NCI-H510A treated with DMSO at 0.1 percent for 48 hours (cell line): Measurements from ENCODE around the gene NHSL1.
A peak's percentile ranks its signal among the peaks of the same experiment; 100 is the strongest.

Experiments
- DNase-seq: peaks from one replicate; lab custom pipeline; 2025; lab: John Stamatoyannopoulos, UW

Gene NHSL1

GRCh38 chr6:138524526-138524925 is 25.2 kb upstream of the NHSL1 start:
- no peak for DNase-seq

- no peak for DNase-seq
Measured at GRCh38 chr6:138523347-138524210, 24.3 kb upstream of the NHSL1 start.

- DNase-seq = no peak
Measured at GRCh38 chr6:138522611-138523010, 23.3 kb upstream of the NHSL1 start.

GRCh38 chr6:138521790-138522189 is 22.5 kb upstream of the NHSL1 start:
- no peak for DNase-seq

DNA sequence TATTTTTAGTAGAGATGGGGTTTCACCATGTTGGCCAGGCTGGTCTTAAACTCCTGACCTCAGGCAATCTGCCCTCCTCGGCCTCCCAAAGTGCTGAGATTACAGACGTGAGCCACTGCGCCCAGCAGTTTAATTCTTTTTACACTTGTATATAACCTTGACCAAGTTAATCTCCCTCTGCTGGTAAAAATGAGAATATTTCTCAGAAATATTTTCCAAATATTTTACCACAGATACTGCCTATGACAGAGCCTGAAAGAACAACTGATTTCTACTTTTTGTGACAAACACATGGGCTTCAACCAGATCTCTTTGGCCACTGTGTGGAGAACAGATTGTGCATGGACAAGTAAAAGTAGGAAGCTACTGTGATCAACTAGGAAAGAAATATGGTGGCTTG is 21.2 kb upstream of the NHSL1 start:
- no peak for DNase-seq

- DNase-seq = no peak
Measured at GRCh38 chr6:138518054-138518453, 18.8 kb upstream of the NHSL1 start.

DNA sequence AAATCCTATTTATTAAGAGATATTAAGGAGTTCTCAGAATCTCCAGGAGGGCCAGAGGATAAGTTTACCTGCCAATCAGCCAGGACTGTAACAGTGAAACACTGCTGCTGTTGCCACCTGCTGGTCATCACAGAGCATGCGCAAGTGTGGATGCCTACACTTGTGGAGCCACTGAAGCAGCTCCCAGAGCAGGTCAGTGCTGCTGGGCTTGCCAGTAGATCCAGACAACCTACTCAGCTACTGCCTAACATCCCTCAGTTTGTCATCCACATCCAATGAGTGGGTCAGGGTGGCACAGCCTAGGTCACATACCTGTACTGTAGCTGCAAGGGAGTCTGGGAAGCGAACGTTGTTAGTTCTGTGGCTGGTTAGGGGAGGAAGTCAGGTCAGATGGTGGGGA is 18.3 kb upstream of the NHSL1 start:
- DNase-seq = no peak

DNA sequence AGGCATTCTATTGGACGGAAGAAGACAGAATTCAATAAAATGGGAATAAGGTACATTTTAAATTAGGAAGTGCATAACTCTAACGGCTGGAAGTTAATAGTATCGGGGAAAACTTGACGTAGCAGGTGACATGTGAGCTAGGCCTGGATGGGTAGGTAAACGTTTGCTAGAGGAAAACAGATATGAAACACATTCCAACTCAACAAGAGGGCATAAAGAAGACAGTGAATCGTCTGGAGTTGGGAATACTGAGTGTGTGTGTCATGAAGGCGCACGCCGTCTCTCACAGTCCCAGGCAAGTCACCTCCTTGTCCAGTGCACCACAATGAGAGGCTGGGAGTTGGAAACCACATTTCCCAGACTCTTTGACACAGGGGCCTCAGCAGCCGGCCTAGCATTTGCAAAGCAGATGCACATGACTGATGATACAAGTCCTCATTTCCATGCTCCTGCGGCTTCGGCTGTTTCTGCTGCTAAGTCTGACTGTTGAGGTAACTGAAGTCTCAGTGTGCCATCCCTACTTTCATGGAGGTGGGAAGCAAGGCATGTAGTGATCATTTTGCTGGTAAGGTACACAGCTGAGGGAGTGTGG is 16.5 kb upstream of the NHSL1 start:
- no peak for DNase-seq

- no peak for DNase-seq
Measured at GRCh38 chr6:138514860-138515540, 15.7 kb upstream of the NHSL1 start.

- no peak for DNase-seq
Measured at GRCh38 chr6:138512609-138513008, 13.3 kb upstream of the NHSL1 start.

DNA sequence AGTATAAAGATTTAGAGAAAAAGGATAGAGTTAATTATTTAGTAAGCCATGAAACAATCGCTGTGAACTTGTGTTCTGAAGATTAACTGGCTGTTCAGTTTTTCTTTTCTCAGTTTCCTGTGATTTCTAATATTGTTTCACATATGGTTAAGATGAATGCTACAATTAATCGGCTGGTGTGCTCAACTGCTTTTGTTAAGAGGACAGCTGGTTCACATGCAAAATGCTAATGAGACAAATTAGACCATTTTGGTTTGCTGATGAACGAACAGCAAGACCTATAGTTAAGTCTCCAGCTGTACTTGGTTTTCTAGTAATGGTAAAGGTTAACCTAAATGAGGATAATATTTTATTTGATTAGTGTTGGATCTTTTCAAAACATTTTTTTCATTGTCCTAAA is 10.8 kb upstream of the NHSL1 start:
- DNase-seq = no peak

- DNase-seq = peak; percentile 13
Measured at GRCh38 chr6:138509371-138509770, 10.1 kb upstream of the NHSL1 start.

DNA sequence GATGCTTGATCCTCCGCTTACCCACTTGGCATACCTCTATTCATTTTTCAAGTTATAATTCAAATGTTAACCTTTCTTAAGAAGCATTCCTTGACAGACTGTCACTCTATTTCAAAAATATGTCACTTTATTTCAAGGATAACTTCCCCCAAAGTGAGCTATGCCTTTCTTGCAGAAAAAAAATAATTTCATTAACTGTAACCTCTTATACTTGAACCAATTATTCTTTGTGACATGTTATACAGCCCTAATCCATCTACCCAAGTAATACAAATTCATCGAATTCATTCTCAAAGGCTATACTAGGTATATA is 9.3 kb upstream of the NHSL1 start:
- DNase-seq = no peak

DNA sequence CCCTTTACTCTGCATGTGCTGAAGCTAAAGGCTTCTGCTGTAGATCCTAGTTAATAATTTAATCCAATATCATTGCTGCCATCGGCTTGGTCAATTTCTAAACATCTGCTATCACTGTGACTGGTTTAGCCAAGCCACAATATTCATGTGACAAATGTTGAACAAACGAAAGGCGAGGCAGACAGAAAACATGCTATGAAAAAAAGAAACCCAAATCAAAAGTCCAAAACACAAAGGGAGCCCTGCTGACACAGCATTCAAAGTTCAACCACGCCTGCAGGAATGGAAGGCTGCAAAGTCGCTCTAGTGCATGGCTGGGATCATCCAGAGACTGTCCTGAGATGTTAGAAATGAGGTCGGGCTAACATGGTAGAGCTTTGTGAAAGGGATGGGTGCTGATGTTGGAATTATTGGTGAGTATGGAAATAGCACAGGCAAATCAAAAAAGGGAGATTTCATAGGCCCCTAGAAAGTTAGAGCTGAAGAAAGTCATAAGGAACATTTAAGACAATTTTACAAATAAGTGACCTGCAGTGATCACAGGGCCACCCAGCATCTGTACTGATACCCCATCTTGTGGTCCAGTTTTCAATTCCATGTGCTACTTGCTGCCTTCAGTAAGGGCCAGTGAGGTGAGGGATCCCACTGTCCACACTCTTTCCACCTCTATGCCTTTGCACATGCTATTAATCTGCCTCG is 8.8 kb upstream of the NHSL1 start:
- DNase-seq = no peak

DNA sequence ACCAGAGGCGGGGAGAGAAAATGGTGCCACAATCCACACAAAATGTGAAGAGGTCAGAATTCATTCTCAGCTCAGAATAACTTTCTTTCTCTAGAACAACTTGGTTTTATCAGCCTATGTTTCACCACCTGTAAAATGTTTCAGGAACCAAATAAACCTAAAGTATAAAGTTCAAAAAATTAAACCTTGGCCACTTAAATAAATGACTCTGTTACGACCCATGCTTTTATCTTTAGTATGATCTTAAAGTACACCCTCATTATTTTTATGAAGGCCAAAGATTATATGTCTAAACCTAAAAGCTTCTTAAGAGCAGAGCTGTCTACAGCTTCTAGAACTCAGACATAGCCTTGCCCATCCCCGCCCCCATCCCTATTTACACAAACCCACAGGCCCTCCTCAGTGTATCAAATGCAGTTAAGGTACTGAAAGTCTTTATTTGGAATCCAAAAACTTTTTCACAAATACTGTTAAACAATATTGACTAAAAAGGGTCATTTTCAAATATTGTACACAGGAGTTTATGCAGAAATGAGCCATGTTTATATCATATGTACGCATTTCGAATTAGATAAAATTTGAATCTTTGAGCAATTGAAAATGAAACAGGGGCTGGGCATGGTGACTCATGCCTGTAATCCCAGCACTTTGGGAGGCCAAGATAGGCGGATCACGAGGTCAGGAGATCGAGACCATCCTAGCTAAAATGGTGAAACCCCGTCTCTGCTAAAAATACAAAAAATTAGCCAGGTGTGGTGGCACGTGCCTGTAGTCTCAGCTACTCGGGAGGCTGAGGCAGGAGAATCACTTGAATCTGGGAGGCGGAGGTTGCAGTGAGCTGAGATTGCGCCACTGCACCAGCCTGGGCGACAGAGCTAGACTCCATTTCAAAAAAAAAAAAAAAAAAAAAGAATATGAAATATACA is 5.7 kb upstream of the NHSL1 start:
- no peak for DNase-seq

GRCh38 chr6:138503881-138504680 is 4.8 kb upstream of the NHSL1 start:
- DNase-seq = no peak

- no peak for DNase-seq
Measured at GRCh38 chr6:138502546-138502945, 3.3 kb upstream of the NHSL1 start.

DNA sequence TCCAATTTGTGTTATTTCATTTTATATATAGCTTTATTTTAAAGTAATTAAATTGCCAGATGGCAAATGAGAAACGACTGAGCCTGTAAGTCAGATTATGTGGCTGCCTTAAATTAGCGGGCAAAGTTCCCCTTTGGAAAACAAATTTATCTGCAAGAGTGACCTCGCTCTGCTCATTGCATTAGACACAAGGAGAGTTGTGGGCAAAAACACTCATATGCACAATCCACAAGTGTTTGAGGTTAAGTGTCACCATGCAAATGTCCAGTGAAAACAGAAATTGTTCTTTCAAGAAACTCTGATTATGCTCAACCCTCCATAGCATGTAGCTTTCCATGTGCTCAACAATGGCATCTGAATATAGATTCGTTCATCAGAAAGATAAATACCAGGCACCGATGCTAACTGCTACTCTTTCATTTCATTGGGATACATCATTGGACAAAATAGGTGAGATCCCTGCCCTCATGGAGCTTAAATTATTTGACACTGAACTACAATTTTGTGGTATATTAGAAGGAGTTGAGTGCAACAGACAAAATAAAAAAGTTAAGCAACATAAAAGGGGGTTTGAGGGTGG is 1.7 kb upstream of the NHSL1 start:
- DNase-seq = no peak

DNA sequence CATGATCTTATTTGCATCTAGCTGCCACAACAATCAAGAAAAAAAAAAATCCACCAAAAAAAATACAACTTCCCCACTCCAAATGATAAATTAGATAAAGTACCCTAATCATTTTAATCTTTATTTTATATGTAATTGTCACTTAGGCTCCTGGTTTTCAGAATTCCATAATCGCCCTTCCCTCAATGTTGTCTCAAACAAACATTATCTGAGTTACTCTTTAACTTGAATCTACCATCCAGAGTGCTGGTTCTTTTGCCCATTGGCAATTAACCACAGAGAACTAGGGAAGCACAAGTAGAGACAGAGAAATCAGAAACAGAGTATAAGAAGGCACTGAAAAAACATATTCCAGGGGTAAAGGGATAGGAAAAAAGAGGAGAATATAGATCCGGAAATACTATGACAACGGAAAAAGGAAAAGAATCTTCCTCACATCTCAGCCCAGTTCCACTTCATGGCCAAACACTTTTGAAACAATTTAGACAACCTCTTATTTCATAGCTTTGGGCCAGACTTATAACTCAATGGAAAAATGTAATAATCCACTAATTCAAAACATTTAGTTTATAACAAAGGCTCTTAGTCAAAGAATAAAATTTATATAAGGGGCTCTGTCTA is 861 bp upstream of the NHSL1 start:
- DNase-seq = no peak
